MCF 10A (cell line): ENCODE measurements around the gene KCNB1. TPM values are rescaled to one million over a fixed set of nuclear protein-coding genes. Genes with fewer than 3 reads are reported as not detected.
"Not testable (repeated sequence)": the region's sequence is repeated elsewhere in the genome, so short reads cannot be mapped to it uniquely, and the experiment has no call there.

Experiments
- BruUV-seq: library from RNA; stranded (reverse); fragments of 400-500 nt; replicated peaks from 2 replicates; lab custom pipeline; 2021; lab: Mats Ljungman, UMichigan
- CTCF ChIA-PET: fragments of 300-600 bp; sonication (Branson Sonifier 250); formaldehyde crosslinking; extraction: SDS; loops from one replicate; lab custom pipeline; 2021; ENCODE audit warnings: antibody characterized with exemption, inconsistent platforms; lab: Yijun Ruan, JAX
- POLR2A ChIA-PET: fragments of 300-600, 350-650 bp; sonication (Branson Sonifier 250); formaldehyde crosslinking; extraction: SDS; loops from one replicate; lab custom pipeline; 2020; ENCODE audit warnings: antibody characterized with exemption, inconsistent platforms; lab: Yijun Ruan, JAX
- DNase-seq: peaks from one replicate; pipeline ENCODE4 v3.0.0-alpha.2; 2018; ENCODE audit not compliant: unreplicated experiment
- H3K27ac Mint-ChIP-seq: one replicate; pipeline ENCODE4 v1.8.0; 2022; ENCODE audit warnings: mild to moderate bottlenecking, low read depth, mixed read lengths; ENCODE audit not compliant: unreplicated experiment
- H3K27me3 Mint-ChIP-seq: one replicate; pipeline ENCODE4 v1.8.0; 2022; ENCODE audit warnings: mixed read lengths; ENCODE audit not compliant: insufficient read depth, unreplicated experiment
- H3K36me3 Mint-ChIP-seq: one replicate; pipeline ENCODE4 v1.8.0; 2022; ENCODE audit warnings: mild to moderate bottlenecking, moderate library complexity, mixed read lengths; ENCODE audit not compliant: insufficient read depth, unreplicated experiment
- H3K4me1 Mint-ChIP-seq: one replicate; pipeline ENCODE4 v1.8.0; 2022; ENCODE audit warnings: mixed read lengths; ENCODE audit not compliant: insufficient read depth, unreplicated experiment
- H3K4me3 Mint-ChIP-seq: one replicate; pipeline ENCODE4 v1.8.0; 2022; ENCODE audit warnings: mild to moderate bottlenecking, moderate library complexity, mixed read lengths; ENCODE audit not compliant: unreplicated experiment
- H3K9me3 Mint-ChIP-seq: one replicate; pipeline ENCODE4 v1.8.0; 2022; ENCODE audit warnings: mixed read lengths; ENCODE audit not compliant: unreplicated experiment
- CTCF ChIP-seq: fragments of 200-600 bp; IDR thresholded peaks from one replicate; pipeline ENCODE4 v1.8.0; 2022; ENCODE audit warnings: antibody characterized with exemption, mild to moderate bottlenecking; ENCODE audit not compliant: unreplicated experiment
- intact Hi-C: fragments of 100-400 bp; cut with micrococcal nuclease; formaldehyde crosslinking; loops from 2 replicates; pipeline ENCODE4 v1.14.1; 2022
- total RNA-seq: library from RNA; stranded (reverse); gene quantifications from 2 replicates; pipeline ENCODE4 v1.2.3, GENCODE V29; 2022

Gene KCNB1
- total RNA-seq, 1 experiment from 2014 or later = 2.8 TPM

GRCh38 chr20:49411221-49411925 is 71.1 kb downstream of the KCNB1 start:
- intact Hi-C loops = no loop called here
- no TSS peak for BruUV-seq
- Mint-ChIP-seq H3K36me3 (no peaks in the 10 kb centered on the region), H3K27ac (no peak overlapping the region), H3K4me3 (no peak overlapping the region), H3K9me3 (no peaks in the 10 kb centered on the region), H3K27me3 (no peaks in the 10 kb centered on the region), H3K4me1 (no peaks in the 10 kb centered on the region)
- ChIA-PET CTCF (interaction anchor here (0.5 to 0.6 kb wide), 2 partner anchors 78 to 216 kb away, joined by 3 read pairs; no protein-coding TSS in a partner anchor), POLR2A (interaction anchor here (0.8 to 1.4 kb wide), 4 partner anchors 9 to 28 kb away, joined by 3 to 6 read pairs (median 4); no protein-coding TSS in a partner anchor)
- no peak for TF ChIP-seq CTCF
- DNase-seq = no peak

- H3K27me3 Mint-ChIP-seq, DNase-seq, H3K36me3 Mint-ChIP-seq, H3K27ac Mint-ChIP-seq, H3K4me3 Mint-ChIP-seq, BruUV-seq, H3K4me1 Mint-ChIP-seq, intact Hi-C loops, H3K9me3 Mint-ChIP-seq: not testable (repeated sequence)
- ChIA-PET CTCF (interaction anchor here (0.5 to 0.8 kb wide), 4 partner anchors 23 to 200 kb away, joined by 3 read pairs; no protein-coding TSS in a partner anchor), POLR2A (interaction anchor here (0.6 to 1.1 kb wide), 3 partner anchors 9 to 25 kb away, joined by 3 read pairs; no protein-coding TSS in a partner anchor)
Measured at GRCh38 chr20:49409975-49410621, 72.4 kb downstream of the KCNB1 start.

- Mint-ChIP-seq H3K4me3 (no peak overlapping the region), H3K36me3 (no peaks in the 10 kb centered on the region), H3K9me3 (no peaks in the 10 kb centered on the region), H3K27ac (no peak overlapping the region), H3K27me3 (no peaks in the 10 kb centered on the region), H3K4me1 (no peaks in the 10 kb centered on the region)
- CTCF ChIA-PET = interaction anchor here (0.7 to 0.8 kb wide), 2 partner anchors 22 to 61 kb away, joined by 3 read pairs; no protein-coding TSS in a partner anchor
- TF ChIP-seq CTCF = no peak
- DNase-seq = no peak
- intact Hi-C loops = no loop called here
- BruUV-seq = no TSS peak
- POLR2A ChIA-PET = interaction anchor here (0.8 to 1.1 kb wide), 2 partner anchors 10 to 11 kb away, joined by 3 read pairs; no protein-coding TSS in a partner anchor
Measured at GRCh38 chr20:49409302-49409974, 73.0 kb downstream of the KCNB1 start.

- Mint-ChIP-seq H3K36me3 (no peaks in the 10 kb centered on the region), H3K9me3 (no peaks in the 10 kb centered on the region), H3K4me3 (no peak overlapping the region), H3K27me3 (no peaks in the 10 kb centered on the region), H3K4me1 (no peaks in the 10 kb centered on the region), H3K27ac (no peak overlapping the region)
- CTCF ChIA-PET = interaction anchor here (1.3 kb wide), 1 partner anchor 26 kb away, joined by 3 read pairs; no protein-coding TSS in a partner anchor
- POLR2A ChIA-PET = interaction anchor here (1.4 to 2.1 kb wide), 2 partner anchors 10 to 15 kb away, joined by 4 to 6 read pairs; no protein-coding TSS in a partner anchor
- intact Hi-C loops = no loop called here
- no peak for DNase-seq
- no peak for TF ChIP-seq CTCF
- BruUV-seq = no TSS peak
Measured at GRCh38 chr20:49408509-49409104, 73.9 kb downstream of the KCNB1 start.
